ENCODE measurements around the gene PRDM16. TPM values are rescaled to one million over a fixed set of nuclear protein-coding genes. Genes with fewer than 3 reads are reported as not detected.

PRDM16 gene
- polyA plus RNA-seq, 3 donors: not detected

GRCh38 chr1:3411806-3412205 lies 342.8 kb downstream of the PRDM16 start:
- no peaks in the 10 kb centered on the region for H3K27me3 ChIP-seq (ENCODE audit: control insufficient read depth in 2 of 2, insufficient read depth in 2 of 2, low read length in 2 of 2)
- TF ChIP-seq CTCF (IDR thresholded peaks at IDR 0.05): no peak

GRCh38 chr1:3412376-3412775 lies 343.4 kb downstream of the PRDM16 start:
- 96% methylated on average over 31 of the region's 33 CpGs for WGBS (ENCODE audit: insufficient coverage)
- Histone ChIP-seq H4K20me1 (ENCODE audit: insufficient read depth, low read length) (no peaks in the 10 kb centered on the region), H2AFZ (ENCODE audit: insufficient read depth, low read depth, low read length, poor library complexity, severe bottlenecking) (no peak overlapping the region), H3K9ac (ENCODE audit: insufficient read depth, low read length, poor library complexity, severe bottlenecking) (no peak overlapping the region), H3K27me3 (ENCODE audit: control insufficient read depth in 2 of 2, insufficient read depth in 2 of 2, low read length in 2 of 2) (no peaks in the 10 kb centered on the region), H3K79me2 (ENCODE audit: insufficient read depth, low read length) (no peaks in the 10 kb centered on the region), H3K4me1 (ENCODE audit: control insufficient read depth in 1 of 2, insufficient read depth in 2 of 2, low read length in 2 of 2) (no peaks in the 10 kb centered on the region), H3K9me3 (replicated peaks in 1 of 2; ENCODE audit: control insufficient read depth in 1 of 2, insufficient read depth in 1 of 2, low read length in 2 of 2) (peaks cover 8 to 11% of the 10 kb centered on the region in 2 donors), H3K27ac (ENCODE audit: low read depth in 1 of 2, low read length in 2 of 2) (no peak overlapping the region), H3K4me2 (replicated peaks; ENCODE audit: extremely low read depth, low read length, poor library complexity, severe bottlenecking) (no peak overlapping the region), H3K36me3 (replicated peaks in 1 of 2; ENCODE audit: control insufficient read depth in 1 of 2, insufficient read depth in 2 of 2, low read length in 2 of 2) (no peaks in the 10 kb centered on the region), H3K4me3 (replicated peaks in 1 of 3; ENCODE audit: low read depth in 2 of 3, low read length in 3 of 3) (no peak overlapping the region)
- TF ChIP-seq CTCF (IDR thresholded peaks at IDR 0.05): no peak
- Mint-ChIP-seq H3K36me3 (no peaks in the 10 kb centered on the region), H3K27ac (no peak overlapping the region), H3K27me3 (ENCODE audit: low read depth in 3 of 3) (peaks cover 0 to 4% (median 2%) of the 10 kb centered on the region in 3 donors), H3K9me3 (peaks cover 4 to 11% (median 7%) of the 10 kb centered on the region in 7 donors), H3K4me3 (no peak overlapping the region), H3K4me1 (no peaks in the 10 kb centered on the region)
- DNase-seq: no peak
- intact Hi-C loops (cut with micrococcal nuclease): no loop called here

More at GRCh38 chr1:3411806-3412205, 342.8 kb downstream of the PRDM16 start:
- H3K9me3 Mint-ChIP-seq: peaks cover 0 to 6% (median 2%) of the 10 kb centered on the region in 7 donors
- Histone ChIP-seq H4K20me1 (ENCODE audit: insufficient read depth, low read length) (no peaks in the 10 kb centered on the region), H3K4me2 (replicated peaks; ENCODE audit: extremely low read depth, low read length, poor library complexity, severe bottlenecking) (no peak overlapping the region), H2AFZ (ENCODE audit: insufficient read depth, low read depth, low read length, poor library complexity, severe bottlenecking) (no peak overlapping the region), H3K9me3 (replicated peaks in 1 of 2; ENCODE audit: control insufficient read depth in 1 of 2, insufficient read depth in 1 of 2, low read length in 2 of 2) (peaks cover 2 to 5% of the 10 kb centered on the region in 2 donors), H3K9ac (ENCODE audit: insufficient read depth, low read length, poor library complexity, severe bottlenecking) (no peak overlapping the region), H3K27ac (ENCODE audit: low read depth in 1 of 2, low read length in 2 of 2) (no peak overlapping the region), H3K4me1 (ENCODE audit: control insufficient read depth in 1 of 2, insufficient read depth in 2 of 2, low read length in 2 of 2) (no peaks in the 10 kb centered on the region), H3K79me2 (ENCODE audit: insufficient read depth, low read length) (no peaks in the 10 kb centered on the region), H3K36me3 (replicated peaks in 1 of 2; ENCODE audit: control insufficient read depth in 1 of 2, insufficient read depth in 2 of 2, low read length in 2 of 2) (no peaks in the 10 kb centered on the region), H3K4me3 (replicated peaks in 1 of 3; ENCODE audit: low read depth in 2 of 3, low read length in 3 of 3) (no peak overlapping the region)
- no peak overlapping the region for H3K4me3 Mint-ChIP-seq
- peak overlapping the region in 1 of 7 donors; percentile 26 for H3K27ac Mint-ChIP-seq
- intact Hi-C loops (cut with micrococcal nuclease): no loop called here
- DNase-seq: no peak
- WGBS (ENCODE audit: insufficient coverage): 96% methylated on average over 30 of the region's 30 CpGs
- H3K27me3 Mint-ChIP-seq (ENCODE audit: low read depth in 3 of 3): peaks cover 0 to 2% (median 2%) of the 10 kb centered on the region in 3 donors
- H3K36me3 Mint-ChIP-seq: no peaks in the 10 kb centered on the region
- H3K4me1 Mint-ChIP-seq: no peaks in the 10 kb centered on the region

Data from CD14-positive monocyte (primary cell).